C4-2B (cell line): ENCODE data around the gene REEP3.

Experiments used
- ZFX ChIP-seq: fragments of 450-650 bp; IDR thresholded peaks from 2 replicates; pipeline ENCODE4 v1.6.1; 2017
- TF ChIP-seq, protein P1 (sequence below): fragments of 450-650 bp; conservative IDR thresholded peaks from 2 replicates; pipeline ENCODE4 v1.5.1; 2017; ENCODE audit warnings: mild to moderate bottlenecking

DNA sequence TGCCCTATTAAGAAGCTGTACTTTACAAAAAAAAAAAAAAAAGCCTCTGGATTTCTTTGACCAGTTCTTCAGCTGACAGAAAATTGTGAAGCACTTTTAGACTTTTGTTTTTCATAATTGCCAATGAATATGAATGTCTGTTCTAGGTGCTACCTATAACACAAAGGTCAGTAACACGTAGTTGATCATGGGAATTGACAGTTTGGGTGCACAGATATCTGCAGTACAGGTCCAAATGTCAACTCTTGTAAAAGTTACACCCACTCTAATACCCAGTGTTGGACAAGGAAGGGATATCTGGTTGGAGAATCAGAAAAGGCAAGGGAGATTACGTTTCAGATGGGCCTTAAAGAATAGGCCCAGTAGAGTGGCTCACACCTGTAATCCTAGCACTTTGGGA is 1.8 kb downstream of the REEP3 start:
- TF ChIP-seq, protein P1, sequence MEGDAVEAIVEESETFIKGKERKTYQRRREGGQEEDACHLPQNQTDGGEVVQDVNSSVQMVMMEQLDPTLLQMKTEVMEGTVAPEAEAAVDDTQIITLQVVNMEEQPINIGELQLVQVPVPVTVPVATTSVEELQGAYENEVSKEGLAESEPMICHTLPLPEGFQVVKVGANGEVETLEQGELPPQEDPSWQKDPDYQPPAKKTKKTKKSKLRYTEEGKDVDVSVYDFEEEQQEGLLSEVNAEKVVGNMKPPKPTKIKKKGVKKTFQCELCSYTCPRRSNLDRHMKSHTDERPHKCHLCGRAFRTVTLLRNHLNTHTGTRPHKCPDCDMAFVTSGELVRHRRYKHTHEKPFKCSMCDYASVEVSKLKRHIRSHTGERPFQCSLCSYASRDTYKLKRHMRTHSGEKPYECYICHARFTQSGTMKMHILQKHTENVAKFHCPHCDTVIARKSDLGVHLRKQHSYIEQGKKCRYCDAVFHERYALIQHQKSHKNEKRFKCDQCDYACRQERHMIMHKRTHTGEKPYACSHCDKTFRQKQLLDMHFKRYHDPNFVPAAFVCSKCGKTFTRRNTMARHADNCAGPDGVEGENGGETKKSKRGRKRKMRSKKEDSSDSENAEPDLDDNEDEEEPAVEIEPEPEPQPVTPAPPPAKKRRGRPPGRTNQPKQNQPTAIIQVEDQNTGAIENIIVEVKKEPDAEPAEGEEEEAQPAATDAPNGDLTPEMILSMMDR = no peak
- no peak for TF ChIP-seq ZFX
